ENCODE results near the gene TSHZ1.
A peak's percentile ranks its signal among the peaks of the same experiment; 100 is the strongest.

Gene TSHZ1

DNA sequence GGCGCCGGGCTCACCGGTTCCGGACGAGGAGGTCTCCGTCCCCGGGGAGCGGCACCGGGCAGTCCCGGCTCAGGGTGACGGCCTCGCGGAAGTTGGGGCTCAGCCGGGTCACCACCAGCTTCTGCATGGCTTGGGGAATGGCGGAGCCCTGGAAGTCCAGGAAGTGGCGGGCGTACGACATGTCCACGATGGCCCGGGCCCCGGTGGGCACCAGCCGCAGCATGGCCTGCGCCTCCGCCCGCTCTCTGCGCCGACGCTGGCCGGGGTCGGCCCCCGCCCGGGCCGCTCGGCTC lies 1.8 kb upstream of the TSHZ1 start:
- H3K4me3 ChIP-seq (ENCODE audit: low read length), result peak overlapping the region; percentile 79
- H3K36me3 ChIP-seq (replicated peaks; ENCODE audit: low read depth, low read length), result peaks cover 15% of the 10 kb centered on the region
- H2AFZ ChIP-seq (ENCODE audit: low read depth, low read length), result 0 out of 2 replicates have a peak overlapping the region, but pooled peaks have one; percentile 4
- H3K9ac ChIP-seq (ENCODE audit: low read length), result peak overlapping the region; percentile 89
- H3K27me3 ChIP-seq (ENCODE audit: low read depth, low read length), result no peaks in the 10 kb centered on the region
- no peaks in the 10 kb centered on the region for H3K9me3 ChIP-seq (ENCODE audit: insufficient read depth, low read length)
- H3K4me2 ChIP-seq (ENCODE audit: low read length), result peak overlapping the region; percentile 87
- H3K27ac ChIP-seq (ENCODE audit: low read length), result peak overlapping the region; percentile 82
- peaks cover 56% of the 10 kb centered on the region for H4K20me1 ChIP-seq (ENCODE audit: insufficient read depth, low read length)
- H3K4me1 ChIP-seq (ENCODE audit: low read length), result peaks cover 33% of the 10 kb centered on the region
- TF ChIP-seq EZH2phosphoT487 (IDR thresholded peaks at IDR 0.05; ENCODE audit: low read depth) (no peak), CTCF (IDR thresholded peaks at IDR 0.05; ENCODE audit: low read depth, low read length) (no peak)
- peaks cover 91% of the 10 kb centered on the region for H3K79me2 ChIP-seq (ENCODE audit: low read length)

GRCh38 chr18:75209129-75209950 lies 1.3 kb upstream of the TSHZ1 start, which contains the start of gene PTGR3:
Gene PTGR3, minus strand, starts transcription at chr18:75209139. Its CDS starts 81 bp downstream, at chr18:75209058.
- Histone ChIP-seq H3K4me2 (ENCODE audit: low read length) (peak within 1 kb of the TSS; percentile 87), H3K9ac (ENCODE audit: low read length) (peak within 1 kb of the TSS; percentile 89), H3K27me3 (ENCODE audit: low read depth, low read length) (no peaks in the 10 kb centered on the region), H2AFZ (ENCODE audit: low read depth, low read length) (peak within 1 kb of the TSS; percentile 53), H3K36me3 (replicated peaks; ENCODE audit: low read depth, low read length) (peaks cover 21% of the 10 kb centered on the region), H3K9me3 (ENCODE audit: insufficient read depth, low read length) (no peaks in the 10 kb centered on the region), H3K27ac (ENCODE audit: low read length) (peak within 1 kb of the TSS; percentile 82), H3K4me3 (ENCODE audit: low read length) (peak within 1 kb of the TSS; percentile 79), H4K20me1 (ENCODE audit: insufficient read depth, low read length) (peaks cover 56% of the 10 kb centered on the region), H3K4me1 (ENCODE audit: low read length) (peaks cover 39% of the 10 kb centered on the region), H3K79me2 (ENCODE audit: low read length) (peaks cover 91% of the 10 kb centered on the region)
- TF ChIP-seq EZH2phosphoT487 (IDR thresholded peaks at IDR 0.05; ENCODE audit: low read depth) (no peak), CTCF (IDR thresholded peaks at IDR 0.05; ENCODE audit: low read depth, low read length) (no peak)

DNA sequence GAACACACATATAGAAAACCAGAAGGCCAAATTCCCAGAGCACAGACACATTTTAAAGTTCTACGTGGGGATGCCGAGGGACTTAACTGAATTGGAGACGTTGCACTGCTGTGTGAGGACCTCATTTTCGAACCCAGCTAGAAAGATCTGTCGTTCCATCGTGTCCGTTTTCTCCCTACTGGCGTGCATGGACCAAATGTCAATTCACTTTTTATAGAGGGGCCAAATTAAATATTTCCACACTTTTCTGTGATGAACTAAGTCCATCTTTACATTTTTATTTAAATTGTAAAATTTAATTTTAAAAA lies 692 bp upstream of the TSHZ1 start:
- Histone ChIP-seq H3K36me3 (replicated peaks; ENCODE audit: low read depth, low read length) (peaks cover 26% of the 10 kb centered on the region), H3K9ac (ENCODE audit: low read length) (peak overlapping the region; percentile 89), H2AFZ (ENCODE audit: low read depth, low read length) (peak overlapping the region; percentile 53)

More for the DNA sequence above, 692 bp upstream of the TSHZ1 start:
- no peaks in the 10 kb centered on the region for H3K27me3 ChIP-seq (ENCODE audit: low read depth, low read length)
- TF ChIP-seq EZH2phosphoT487 (IDR thresholded peaks at IDR 0.05; ENCODE audit: low read depth) (no peak), CTCF (IDR thresholded peaks at IDR 0.05; ENCODE audit: low read depth, low read length) (no peak)
- peaks cover 91% of the 10 kb centered on the region for H3K79me2 ChIP-seq (ENCODE audit: low read length)
- peak overlapping the region; percentile 85 for H3K4me2 ChIP-seq (ENCODE audit: low read length)
- peaks cover 56% of the 10 kb centered on the region for H4K20me1 ChIP-seq (ENCODE audit: insufficient read depth, low read length)
- no peaks in the 10 kb centered on the region for H3K9me3 ChIP-seq (ENCODE audit: insufficient read depth, low read length)
- H3K27ac ChIP-seq (ENCODE audit: low read length), result peak overlapping the region; percentile 82
- peaks cover 39% of the 10 kb centered on the region for H3K4me1 ChIP-seq (ENCODE audit: low read length)
- H3K4me3 ChIP-seq (ENCODE audit: low read length), result peak overlapping the region; percentile 79

All from OCI-LY3 (cell line).